HK-2 (cell line): ENCODE data around the gene KLHL1.

Experiments used
- DNase-seq: peaks from one replicate; pipeline ENCODE4 v3.0.0-alpha.2; 2018; ENCODE audit not compliant: unreplicated experiment

The KLHL1 gene

GRCh38 chr13:69866555-69866954 lies 241.7 kb downstream of the KLHL1 start:
- DNase-seq = no peak

GRCh38 chr13:69857183-69857821 lies 250.9 kb downstream of the KLHL1 start:
- no peak for DNase-seq

- peak; percentile 28 for DNase-seq
These were observed 251.9 kb downstream of the KLHL1 start for GRCh38 chr13:69856331-69856730.

- DNase-seq = no peak
These were observed 279.7 kb downstream of the KLHL1 start for GRCh38 chr13:69828527-69828926.

GRCh38 chr13:69820180-69820579 lies 288.1 kb downstream of the KLHL1 start:
- no peak for DNase-seq

- no peak for DNase-seq
These were observed 290.9 kb downstream of the KLHL1 start for GRCh38 chr13:69817333-69817869.

GRCh38 chr13:69809152-69809551 lies 299.1 kb downstream of the KLHL1 start:
- DNase-seq = no peak

GRCh38 chr13:69796256-69796655 lies 312.0 kb downstream of the KLHL1 start:
- DNase-seq = no peak

- DNase-seq = no peak
These were observed 314.3 kb downstream of the KLHL1 start for GRCh38 chr13:69793783-69794453.

GRCh38 chr13:69776937-69777336 lies 331.3 kb downstream of the KLHL1 start:
- no peak for DNase-seq

GRCh38 chr13:69769608-69770007 lies 338.6 kb downstream of the KLHL1 start:
- DNase-seq = no peak

- DNase-seq = no peak
These were observed 346.7 kb downstream of the KLHL1 start for GRCh38 chr13:69761581-69761980.

GRCh38 chr13:69755101-69755500 lies 353.2 kb downstream of the KLHL1 start:
- no peak for DNase-seq

GRCh38 chr13:69751259-69751658 lies 357.0 kb downstream of the KLHL1 start:
- DNase-seq = no peak

- DNase-seq = no peak
These were observed 370.9 kb downstream of the KLHL1 start for GRCh38 chr13:69737129-69737935.

- no peak for DNase-seq
These were observed 386.6 kb downstream of the KLHL1 start for GRCh38 chr13:69721631-69722030.

- no peak for DNase-seq
These were observed 387.8 kb downstream of the KLHL1 start for GRCh38 chr13:69720278-69720983.

GRCh38 chr13:69706807-69707206 lies 401.4 kb downstream of the KLHL1 start:
- DNase-seq = no peak

- DNase-seq = no peak
These were observed 403.9 kb downstream of the KLHL1 start for GRCh38 chr13:69704311-69704710.

- DNase-seq = no peak
These were observed 417.3 kb downstream of the KLHL1 start for GRCh38 chr13:69690999-69691398.

GRCh38 chr13:69683921-69684686 lies 424.1 kb downstream of the KLHL1 start:
- DNase-seq = no peak
